ENCODE data around the gene MAFF.
"Not testable (repeated sequence)": the region's sequence is repeated elsewhere in the genome, so short reads cannot be mapped to it uniquely, and the experiment has no call there.

The MAFF gene

DNA sequence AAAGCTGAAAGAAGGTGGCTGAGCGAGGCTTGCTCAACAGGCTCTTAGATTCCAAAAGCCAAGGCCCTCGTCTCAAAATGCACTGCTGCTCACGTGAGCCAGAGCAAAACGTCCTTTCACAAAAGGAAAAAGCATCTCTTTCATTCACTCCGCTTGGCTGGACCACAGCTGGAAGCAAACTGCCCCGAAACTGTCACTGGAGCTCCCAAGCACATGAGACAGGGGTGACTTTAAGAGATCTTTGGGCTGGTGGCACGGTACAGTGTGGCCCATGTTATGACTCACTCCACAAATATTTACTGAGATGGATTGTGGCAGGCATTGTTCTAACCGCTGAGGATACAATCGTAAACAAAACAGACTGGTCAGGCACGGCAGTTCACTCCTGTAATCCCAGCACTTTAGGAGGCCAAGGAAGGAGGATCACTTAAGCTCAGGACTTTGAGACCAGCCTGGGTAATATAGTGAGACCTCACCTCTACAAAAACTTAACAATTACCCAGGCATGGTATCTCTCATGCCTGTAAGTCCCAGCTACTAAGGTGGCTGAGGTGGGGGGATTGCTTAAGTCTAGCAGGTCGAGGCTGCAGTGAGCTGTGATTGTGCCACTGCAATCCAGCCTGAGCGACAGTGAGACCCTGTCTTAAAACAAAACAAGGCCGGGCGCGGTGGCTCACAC, 23.7 kb upstream of the MAFF start:
- FAIRE-seq, result no peak

DNA sequence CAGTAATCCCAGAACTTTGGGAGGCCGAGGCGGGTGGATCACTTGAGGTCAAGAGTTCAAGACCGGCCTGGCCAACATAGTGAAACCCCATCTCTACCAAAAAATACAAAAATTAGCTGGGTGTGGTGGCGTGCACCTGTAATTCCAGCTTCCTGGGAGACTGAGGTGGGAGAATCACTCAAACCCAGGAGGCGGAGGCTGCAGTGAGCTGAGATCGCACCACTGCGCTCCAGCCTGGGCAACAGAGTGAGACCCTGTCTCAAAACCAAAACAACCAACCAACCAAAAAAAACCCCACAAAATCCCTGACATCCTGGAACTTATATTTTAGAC, 23.2 kb upstream of the MAFF start:
- FAIRE-seq, result not testable (repeated sequence)

DNA sequence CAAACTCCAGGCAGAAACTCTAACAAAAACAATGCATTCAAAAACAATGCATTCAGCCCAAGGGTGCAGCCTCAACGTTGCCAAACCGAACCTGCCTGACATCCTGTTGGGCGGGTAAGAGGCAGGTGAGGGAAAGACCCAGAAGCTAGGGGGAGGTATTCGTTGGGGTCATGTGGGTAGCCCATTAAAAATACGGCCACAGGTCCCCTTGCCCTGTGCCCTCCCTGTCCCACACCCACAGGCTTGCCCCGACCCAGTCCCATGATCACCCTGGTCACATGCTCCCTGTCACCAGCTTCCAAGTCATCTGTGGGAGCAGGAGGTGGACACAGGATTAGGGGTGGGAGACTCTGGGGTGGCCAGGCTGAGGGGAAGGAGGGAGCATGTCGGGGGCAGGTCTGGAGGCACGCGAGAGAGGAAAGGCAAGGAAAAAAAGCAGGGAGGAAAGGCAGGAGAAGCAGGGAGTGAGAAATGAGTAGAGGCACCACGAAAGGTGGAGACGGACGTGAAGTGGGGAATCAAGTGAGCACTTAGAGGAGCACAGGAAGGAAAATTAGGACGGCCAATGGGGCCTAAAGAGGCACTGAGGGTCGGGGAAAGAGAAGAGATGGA, 20.8 kb upstream of the MAFF start:
- FAIRE-seq, result no peak

DNA sequence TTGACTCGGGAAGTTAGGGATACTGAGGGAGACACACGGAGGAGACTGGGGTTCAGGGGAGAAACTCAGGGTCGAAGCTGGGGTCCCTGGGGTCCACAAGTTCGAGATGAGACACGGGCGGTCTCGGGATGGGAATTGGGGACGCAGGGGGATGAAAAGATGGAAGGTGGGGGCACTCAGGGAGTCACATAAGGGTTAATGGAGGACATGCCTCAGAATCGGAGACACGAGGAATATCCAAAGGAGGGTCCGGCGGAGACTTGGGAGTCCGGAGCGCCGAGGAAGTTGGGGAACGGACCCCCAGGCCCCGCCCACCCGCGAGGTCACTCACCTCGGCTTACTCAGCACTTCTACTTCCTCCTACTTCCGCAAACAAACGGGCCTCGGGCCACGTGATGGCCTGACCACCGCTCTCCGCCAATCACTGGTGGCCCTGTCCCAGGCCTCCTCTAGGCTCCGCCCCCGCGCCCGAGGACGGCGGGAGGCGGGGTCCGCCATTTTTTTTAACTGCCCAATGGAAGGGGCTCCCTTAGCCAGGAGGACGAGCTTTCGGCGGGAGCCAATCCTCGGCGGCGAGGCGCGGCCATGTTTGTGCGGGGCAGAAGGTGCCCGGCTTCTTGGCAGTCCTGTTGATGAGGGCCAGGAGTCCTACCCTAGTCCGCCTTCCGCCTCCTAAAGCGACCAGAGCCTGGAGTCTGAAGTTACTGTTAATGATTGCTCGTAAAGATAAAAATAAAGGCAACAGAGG, 20.2 kb upstream of the MAFF start, which contains the start of gene PLA2G6:
Gene PLA2G6, minus strand, starts transcription at position 378 of the 748 bp plus-strand sequence. CDS start 12,404 bp downstream, outside the sequence.
- peak; percentile 28 for FAIRE-seq

DNA sequence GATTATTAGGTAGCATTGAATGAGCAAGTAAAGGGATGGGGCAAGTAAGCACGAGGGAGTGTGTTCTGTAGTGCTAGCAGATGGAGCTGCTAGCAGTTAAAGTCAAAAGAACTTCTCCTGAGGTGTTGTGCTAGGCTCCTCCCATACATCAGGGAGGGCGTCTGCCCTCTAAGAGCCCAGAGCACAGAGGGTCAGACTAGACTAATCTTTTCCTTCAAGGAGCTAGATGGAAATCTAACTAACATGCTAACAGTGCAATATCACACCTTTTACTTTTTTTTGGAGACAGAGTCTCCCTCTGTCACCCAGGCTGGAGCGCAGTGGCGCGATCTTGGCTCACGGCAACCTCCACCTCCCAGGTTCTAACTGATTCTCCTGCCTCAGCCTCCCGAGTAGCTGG, 17.0 kb upstream of the MAFF start:
- no peak for FAIRE-seq

DNA sequence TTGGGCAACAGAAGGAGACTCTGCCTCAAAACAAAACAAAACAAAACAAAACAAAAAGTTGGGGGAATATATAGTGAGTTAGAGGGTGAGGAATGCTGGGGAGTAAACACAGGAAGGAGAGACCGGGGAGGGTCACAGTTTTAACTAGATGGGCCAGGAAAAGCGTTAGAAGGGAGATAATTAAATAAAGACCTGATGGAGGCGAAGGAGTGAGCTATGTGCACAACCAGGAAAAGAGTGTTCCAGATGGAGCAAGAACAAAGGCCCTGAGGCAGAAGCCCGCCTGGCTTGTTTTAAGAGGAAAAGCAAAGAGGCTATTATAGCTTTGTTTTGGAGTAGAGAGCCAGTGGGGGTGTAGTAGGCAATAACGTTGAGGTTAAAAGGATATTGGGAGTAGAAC, 15.4 kb upstream of the MAFF start:
- FAIRE-seq, result no peak

DNA sequence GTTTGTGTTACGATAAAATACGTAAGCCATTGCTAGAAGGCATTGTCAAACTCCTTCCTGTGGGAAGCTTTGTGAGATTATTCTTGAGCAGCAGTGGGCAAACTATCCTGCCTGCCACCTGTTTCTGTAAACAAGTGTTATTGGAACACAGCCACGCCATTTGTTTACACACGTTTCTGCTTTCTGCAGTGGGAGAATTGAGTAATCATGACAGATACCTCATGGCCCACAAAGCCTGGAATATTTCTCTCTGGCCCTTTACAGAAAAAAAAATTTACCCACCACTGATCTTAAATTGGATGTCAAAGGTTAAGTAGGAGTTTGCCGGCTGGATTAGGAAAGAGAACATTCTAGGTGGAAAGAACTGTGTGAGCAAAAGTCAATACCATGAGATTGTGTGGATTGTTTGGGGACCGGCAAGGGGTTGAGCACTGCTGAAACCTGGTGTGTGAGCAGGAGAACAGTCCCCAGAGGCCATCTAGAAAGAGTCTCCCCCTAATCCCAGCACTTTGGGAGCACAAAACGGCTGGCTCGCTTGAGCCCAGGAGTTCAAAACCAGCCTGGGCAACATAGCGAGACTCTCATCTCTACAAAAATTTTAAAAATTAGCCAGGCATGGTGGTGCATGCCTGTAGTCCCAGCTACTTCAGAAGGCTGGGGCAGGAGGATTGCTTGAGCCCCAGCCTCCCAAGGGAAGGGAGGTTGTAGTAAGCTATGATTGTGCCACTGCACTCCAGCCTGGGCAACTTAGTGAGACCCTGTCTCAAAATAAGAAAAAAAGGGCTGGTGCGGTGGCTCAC, 14.2 kb upstream of the MAFF start:
- FAIRE-seq, result no peak

DNA sequence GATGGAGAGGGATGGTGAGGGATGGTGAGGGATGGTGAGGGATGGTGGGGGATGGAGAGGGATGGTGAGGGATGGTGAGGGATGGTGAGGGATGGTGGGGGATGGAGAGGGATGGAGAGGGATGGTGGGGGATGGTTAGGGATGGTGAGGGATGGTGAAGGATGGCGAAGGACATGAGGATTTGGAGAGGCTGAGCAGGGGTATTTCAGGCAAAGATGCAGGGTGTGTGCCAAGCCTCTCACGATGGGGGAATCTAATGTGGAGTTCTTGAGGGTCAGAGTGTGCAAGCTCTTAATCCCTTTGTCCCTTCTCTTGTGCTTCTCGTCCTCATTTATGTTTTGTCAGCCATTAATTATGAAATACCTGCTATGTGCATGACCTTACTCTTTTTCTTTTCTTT, 12.7 kb upstream of the MAFF start:
- no peak for FAIRE-seq

DNA sequence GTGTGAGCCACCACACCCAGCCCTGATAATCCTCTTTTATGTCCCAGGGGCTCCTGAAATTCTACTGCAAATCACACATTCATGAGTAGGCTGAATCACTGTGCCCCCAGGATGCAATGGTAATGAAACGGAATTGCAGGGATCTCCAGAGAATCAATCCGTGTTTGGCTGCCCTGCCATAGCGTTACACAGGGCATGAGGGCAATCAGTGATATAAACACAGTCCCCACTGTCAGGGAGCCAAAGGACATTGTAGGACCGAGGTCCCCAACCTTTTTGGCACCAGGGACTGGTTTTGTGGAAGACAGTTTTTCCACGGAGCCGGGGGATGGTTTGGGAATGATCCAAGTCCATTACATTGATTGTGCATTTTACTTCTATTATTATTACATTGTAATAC, 11.2 kb upstream of the MAFF start:
- FAIRE-seq, result no peak

DNA sequence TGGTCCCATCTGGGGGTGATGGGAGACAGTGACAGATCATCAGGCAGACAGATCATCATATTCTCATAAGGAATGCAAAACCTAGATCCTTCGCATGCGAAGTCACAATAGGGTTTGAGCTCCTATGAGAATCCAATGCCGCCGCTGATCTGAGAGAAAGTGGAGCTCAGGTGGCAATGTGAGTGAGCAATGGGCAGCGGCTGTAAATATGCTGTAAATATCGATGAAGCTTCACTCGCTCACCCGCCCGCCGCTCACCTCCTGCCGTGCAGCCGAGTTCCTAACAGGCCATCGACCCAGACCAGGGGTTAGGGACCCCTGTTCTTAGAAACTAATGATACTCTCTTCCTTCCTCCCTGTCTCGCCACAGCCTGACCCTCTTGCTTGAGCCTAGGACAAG, 10.7 kb upstream of the MAFF start:
- FAIRE-seq, result no peak

DNA sequence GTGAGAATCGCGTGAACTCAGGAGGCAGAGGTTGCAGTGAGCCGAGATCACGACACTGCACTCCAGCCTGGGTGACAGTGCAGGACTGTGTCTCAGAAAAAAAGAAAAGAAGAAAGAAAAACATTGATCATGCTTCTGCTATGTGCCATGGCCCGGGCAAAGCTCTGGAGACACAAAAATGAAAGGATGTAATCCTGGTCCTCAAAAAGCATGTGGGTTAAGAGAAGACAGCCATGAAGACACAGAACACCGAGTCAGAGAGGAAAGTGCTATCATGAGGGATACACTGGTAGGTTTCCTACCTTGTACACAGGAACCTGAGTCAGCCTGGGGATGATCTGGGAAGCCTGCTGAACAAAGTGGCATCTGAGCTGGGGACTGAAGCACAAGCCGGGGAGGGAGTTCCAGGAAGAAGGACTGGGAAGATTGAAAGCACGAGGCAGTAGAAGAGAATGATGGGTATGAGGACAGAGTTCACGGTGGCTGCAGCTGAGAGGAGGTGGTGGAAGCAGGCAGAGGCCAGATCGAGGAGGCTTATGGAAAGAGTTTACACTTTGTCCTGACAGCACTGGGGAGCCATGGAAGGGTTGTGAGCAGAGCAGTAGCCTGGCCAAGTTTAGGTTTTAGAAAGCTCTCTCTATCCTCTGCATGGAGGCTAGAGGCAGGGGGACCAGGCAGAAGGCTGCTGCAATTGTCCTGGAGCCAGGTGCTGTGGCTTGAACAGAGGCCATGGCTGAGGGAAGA, 9.9 kb upstream of the MAFF start:
- FAIRE-seq, result no peak

DNA sequence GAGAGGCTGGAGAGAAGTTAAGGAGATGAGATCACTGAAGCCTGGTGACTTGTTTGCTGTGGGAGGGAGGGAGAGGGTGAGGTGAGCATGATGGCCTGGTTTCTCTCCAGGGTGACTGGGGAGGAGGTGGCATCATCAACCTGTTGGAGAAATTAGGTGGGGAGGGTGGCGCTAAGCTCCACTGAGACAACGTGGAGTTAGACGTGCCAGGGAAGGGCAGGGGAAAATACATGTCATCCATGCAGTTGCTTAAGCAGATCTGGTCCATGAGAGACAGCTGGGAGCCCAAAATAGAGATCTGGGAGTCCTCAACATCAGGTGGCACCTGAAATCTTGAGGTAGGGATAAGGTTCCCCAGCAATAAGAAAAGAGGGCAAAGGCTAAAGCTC, 9.3 kb upstream of the MAFF start:
- no peak for FAIRE-seq

DNA sequence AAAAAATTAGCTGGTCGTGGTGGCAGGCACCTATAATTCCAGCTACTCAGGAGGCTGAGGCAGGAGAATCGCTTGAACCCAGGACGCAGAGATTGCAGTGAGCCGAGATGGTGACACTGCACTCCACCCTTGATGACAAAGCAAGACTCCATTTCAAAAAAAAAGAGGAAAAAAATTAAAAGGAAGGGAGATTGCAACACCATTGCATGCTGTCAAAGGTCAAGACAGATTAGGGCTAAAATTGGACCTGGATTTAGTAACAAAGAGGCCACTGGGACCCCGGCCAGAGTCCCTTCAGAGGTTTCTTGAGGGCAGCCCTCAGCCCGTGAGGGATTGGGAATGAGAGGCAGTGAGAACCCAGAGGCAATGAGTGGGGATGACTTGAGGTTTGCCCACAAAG, 8.2 kb upstream of the MAFF start:
- FAIRE-seq, result no peak

DNA sequence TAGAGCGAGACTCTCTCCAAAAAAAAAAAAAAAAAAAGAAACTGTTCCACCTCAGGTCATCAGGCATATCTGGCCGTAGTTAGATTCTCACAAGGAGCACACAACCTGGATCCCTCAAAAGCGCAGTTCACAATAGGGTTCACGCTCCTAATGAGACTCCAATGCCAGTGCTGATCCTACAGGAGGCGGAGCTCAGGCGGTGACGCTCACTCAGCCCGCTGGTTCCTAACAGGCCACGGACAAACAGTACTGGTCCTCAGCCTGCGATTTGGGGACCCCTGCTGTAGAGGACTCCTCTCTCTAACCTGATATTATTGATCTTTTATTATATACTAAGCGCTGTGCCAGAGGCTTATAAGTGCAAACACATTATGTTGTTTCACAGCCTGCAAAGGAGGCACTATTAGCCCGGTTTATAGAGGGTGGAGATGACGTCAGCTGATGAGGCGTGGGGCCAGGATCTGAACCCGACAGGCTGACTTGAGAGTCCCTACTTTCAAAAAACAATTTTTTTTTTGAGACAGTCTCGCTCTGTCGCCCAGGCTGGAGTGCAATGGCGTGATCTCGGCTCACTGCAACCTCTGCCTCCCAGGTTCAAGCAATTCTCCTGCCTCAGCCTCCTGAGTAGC, 4.9 kb upstream of the MAFF start:
- no peak for FAIRE-seq

DNA sequence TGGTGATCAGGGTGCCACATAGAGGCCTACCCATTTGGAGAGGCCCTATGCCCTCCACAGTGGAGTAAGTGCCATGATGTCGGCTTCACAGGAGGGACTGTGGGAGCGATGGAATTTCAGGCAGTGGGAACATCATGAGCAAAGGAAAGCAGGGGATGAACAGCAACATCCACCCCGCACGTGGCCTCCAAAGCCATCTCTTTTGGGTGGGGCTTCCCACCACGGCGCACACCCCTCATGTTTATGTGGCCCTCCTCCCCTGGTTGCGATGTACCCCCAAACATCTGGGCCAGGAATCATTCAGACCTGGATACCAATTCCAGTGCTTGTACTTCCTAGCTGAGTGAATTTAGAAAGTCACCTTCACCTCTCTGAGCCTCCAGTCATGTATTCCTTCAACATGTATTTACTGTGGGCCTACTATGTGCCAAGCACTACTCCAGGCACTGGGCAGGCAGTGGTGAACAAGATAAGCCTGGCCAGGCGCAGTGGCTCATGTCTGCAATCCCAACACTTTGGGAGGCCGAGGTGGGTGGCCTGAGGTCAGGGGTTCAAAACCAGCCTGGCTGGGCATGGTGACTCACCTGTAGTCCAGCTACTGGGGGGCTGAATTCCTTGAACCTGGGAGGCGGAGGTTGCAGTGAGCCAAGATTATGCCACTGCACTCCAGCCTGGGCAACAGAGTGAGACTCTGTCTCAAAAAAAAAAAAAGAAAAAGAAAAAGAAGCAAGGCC, 1.8 kb upstream of the MAFF start:
- no peak for FAIRE-seq

DNA sequence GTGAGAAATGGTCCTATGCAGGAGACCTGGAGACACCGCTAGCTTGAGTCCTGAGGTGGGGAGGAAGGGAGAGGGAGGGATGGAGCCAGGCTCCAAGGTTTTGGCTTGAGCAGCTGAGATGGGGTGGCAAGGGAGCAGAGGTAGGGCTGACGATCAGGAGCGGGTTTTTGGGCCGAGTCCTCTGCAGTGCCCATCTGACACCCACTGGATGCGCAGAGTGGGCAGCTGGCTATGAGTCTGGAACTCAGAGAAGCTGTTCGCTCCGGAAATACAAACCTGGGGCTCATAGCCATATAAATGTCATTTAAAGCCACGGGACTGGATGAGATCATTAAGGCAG, 453 bp upstream of the MAFF start:
- FAIRE-seq, result no peak

DNA sequence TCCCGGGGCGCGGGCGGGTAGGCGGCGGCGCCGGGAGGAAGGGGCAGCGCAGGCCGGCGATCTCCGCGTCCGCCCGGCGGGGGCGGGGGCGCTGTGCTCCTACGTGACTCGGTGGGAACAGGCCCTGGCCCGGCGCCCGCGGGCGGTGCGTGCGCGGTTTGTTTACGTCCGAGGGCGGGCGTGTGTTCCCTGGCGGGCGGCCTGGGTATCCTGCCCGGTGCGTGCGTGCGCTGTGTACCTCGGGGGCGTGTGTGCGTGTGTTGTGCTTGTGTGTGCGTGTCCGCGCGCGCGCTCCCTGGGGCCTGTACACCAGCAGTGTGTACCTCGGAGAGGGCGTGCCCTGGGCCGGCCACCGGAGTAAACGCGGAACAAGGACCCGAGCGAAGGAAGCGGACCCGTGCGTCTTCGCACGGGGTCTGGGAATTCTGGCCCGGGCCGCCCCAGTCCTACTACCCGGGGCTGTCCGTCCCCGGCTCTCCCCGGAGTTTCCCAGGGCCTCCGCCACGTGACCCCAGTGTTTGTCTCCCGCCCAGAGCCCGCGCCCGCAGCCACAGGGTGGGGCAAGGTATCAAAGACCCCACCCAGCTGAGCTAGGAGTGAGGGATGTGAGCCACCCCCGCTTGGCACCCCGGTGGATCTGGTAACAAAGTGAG, 769 bp downstream of the MAFF start:
- no peak for FAIRE-seq

DNA sequence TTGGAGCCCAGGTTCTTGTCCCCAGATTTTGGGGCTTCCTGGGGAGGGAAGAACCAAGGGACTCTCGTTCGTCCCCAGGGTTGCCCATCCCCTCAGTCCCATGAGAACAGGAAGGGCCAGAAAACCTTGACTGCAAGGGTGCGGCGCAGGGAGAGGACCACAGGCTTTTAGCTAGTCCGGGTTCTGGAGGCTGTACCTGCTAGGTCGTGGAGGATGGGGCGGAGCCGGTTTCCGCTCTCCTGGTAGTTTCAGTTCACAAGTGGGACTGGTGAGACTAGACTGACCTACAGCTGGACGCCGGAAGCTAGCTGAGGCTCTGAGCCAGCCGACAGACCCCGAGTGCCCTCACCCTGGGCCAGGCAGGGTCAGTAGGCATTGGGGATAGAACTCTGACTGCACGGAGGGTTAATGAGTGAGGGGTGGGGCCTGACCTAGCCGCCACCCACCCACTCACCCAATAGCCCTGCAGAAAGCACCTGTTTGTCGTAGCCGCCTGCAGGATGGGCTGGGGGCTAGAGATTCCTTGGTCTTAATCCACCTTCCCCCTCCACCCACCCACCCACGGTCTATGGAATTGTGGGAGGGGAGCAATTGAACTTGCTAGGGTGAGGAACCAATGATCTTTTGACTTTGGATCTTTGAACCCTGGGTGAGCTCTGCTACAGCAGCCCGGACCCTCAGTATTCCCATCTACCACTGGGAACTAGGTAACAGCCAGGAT, 1.5 kb downstream of the MAFF start:
- FAIRE-seq, result no peak

DNA sequence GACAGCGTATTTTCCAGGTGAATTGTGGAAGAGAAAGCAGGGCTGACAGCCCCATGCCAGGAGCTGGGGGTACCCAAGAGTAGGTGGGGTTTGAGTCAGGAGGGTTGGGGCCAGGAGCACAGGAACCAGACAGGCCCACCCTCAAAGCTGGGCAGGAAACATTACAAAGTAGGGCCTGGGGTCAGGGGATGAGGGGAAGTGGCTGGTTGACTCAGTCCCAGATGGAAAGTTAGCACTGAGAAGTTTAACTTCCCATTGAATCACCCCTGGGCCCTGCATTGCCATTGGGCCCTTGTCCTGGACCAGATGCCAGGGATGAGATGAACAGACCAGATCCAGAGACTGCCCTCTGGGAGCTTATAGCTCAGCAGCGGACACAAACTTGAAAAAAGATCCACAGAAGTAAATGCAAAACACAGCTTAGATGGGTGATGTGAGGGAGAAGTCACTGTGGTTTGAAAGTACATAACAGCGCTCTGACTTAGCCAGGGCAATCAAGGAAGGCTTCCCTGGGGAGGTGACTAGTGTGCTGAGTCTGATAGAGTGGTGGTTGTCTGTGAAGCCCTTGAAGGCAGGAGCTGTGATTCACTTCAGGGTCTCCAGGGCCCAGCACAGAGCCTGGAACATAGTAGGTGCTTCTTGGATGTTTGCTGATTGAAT, 2.2 kb downstream of the MAFF start:
- FAIRE-seq, result no peak

DNA sequence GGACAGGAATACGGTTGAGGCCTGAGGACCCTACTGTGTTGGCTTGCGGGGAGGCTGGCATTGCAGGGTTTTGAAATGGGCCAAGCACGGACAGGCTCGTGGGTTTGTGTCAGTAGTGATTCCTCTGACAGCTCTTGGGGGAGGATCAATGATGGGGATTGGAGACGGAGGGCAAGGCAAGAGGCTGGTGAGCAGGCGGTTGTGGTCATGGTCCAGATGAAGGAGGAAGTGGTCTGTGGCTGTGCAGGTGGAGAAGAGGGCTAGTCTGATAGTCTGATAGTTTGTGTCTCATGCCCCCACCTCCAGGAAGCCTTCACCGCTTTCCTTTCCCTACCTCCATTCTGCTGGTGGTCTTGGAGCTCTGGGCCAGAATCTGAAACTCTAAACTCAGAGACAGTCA, 3.0 kb downstream of the MAFF start:
- no peak for FAIRE-seq
